HCT116 (cell line): ENCODE data around the gene GRIP2. TPM values are rescaled to one million over a fixed set of nuclear protein-coding genes. Genes with fewer than 3 reads are reported as not detected.

Experiments used
- ATAC-seq: fragments of 200-7000 bp; cut with Tn5 transposase; 2 replicates; pipeline ENCODE4 v1.9.1; 2020; ENCODE audit warnings: mild to moderate bottlenecking, moderate library complexity
- BruUV-seq: library from RNA; stranded (reverse); fragments of 400-500 nt; replicated peaks from 2 replicates; lab custom pipeline; 2021; lab: Mats Ljungman, UMichigan
- CTCF ChIA-PET: fragments of 300-600 bp; sonication (Branson Sonifier 250); formaldehyde crosslinking; loops from one replicate; lab custom pipeline; 2021; ENCODE audit warnings: antibody characterized with exemption; lab: Charles Lee
- POLR2A ChIA-PET: fragments of 300-600, 350-600 bp; sonication (Branson Sonifier 250); formaldehyde crosslinking; loops from one replicate; lab custom pipeline; 2021; ENCODE audit warnings: antibody characterized with exemption; lab: Charles Lee
- RAD21 ChIA-PET, 2 experiments: fragments of 300-600 bp; sonication (Branson Sonifier 250); formaldehyde crosslinking; loops; one replicate each; lab custom pipeline; 2023; ENCODE audit warnings: low total read pairs in 2 of 2; ENCODE audit not compliant: uncharacterized antibody in 2 of 2, unreplicated experiment in 2 of 2, low non-redundant PET in 1 of 2; lab: Charles Lee
- DNase-seq: peaks from one replicate; pipeline ENCODE4 v3.0.0-alpha.2; 2010; ENCODE audit warnings: low read depth, low spot score
- H2AFZ ChIP-seq: fragments of 200-600 bp; shearing (Covaris generic), sonication (generic); 2 replicates; pipeline ENCODE4 v1.6.1; 2017; ENCODE audit warnings: low read depth, mixed run types, mixed read lengths, antibody characterized with exemption, low read length; ENCODE audit not compliant: poor library complexity, severe bottlenecking
- H3K27ac ChIP-seq: 2 replicates; pipeline ENCODE4 v1.5.1; 2012; ENCODE audit warnings: low read depth, low read length
- H3K27me3 ChIP-seq: fragments of 200-600 bp; sonication (generic); 2 replicates; pipeline ENCODE4 v1.6.1; 2016; ENCODE audit warnings: mixed run types, low read length, mixed read lengths; ENCODE audit not compliant: insufficient read depth
- H3K36me3 ChIP-seq, 2 experiments: fragments of 200-500 bp in 1 of 2; fragments of 200-600 bp in 1 of 2; sonication (Bioruptor generic) in 1 of 2; sonication (generic) in 1 of 2; 2 replicates each; pipeline versions ENCODE4 v1.5.1 to v1.6.1; 2014 to 2016; ENCODE audit warnings: low read length in 2 of 2, inconsistent platforms in 1 of 2, mixed read lengths in 1 of 2, mixed run types in 1 of 2; ENCODE audit not compliant: insufficient read depth in 2 of 2, control insufficient read depth in 1 of 2
- H3K4me1 ChIP-seq, 2 experiments: fragments of 200-600 bp in 1 of 2; sonication (generic) in 1 of 2; 2 replicates each; pipeline versions ENCODE4 v1.5.1 to v1.6.1; 2012 to 2017; ENCODE audit warnings: low read length in 2 of 2, inconsistent platforms in 1 of 2, mild to moderate bottlenecking in 1 of 2, mixed read lengths in 1 of 2, mixed run types in 1 of 2, moderate library complexity in 1 of 2; ENCODE audit not compliant: insufficient read depth in 2 of 2, control insufficient read depth in 1 of 2
- H3K4me2 ChIP-seq: fragments of 200-600 bp; sonication (generic); 2 replicates; pipeline ENCODE4 v1.6.1; 2017; ENCODE audit warnings: mixed run types, low read length, mixed read lengths
- H3K4me3 ChIP-seq, 2 experiments: fragments of 200-600 bp in 1 of 2; sonication (generic) in 1 of 2; replicated peaks in 1 of 2; 2 replicates each; pipeline ENCODE4 v1.5.1; 2011 to 2016; ENCODE audit warnings: low read length in 2 of 2, control low read depth in 1 of 2, low read depth in 1 of 2, mild to moderate bottlenecking in 1 of 2, mixed read lengths in 1 of 2, mixed run types in 1 of 2
- H3K79me2 ChIP-seq: fragments of 200-600 bp; sonication (generic); 2 replicates; pipeline ENCODE4 v1.6.1; 2017; ENCODE audit warnings: mild to moderate bottlenecking, mixed run types, low read length, moderate library complexity, mixed read lengths; ENCODE audit not compliant: insufficient read depth
- H3K9ac ChIP-seq: fragments of 200-600 bp; sonication (generic); 2 replicates; pipeline ENCODE4 v1.6.1; 2016; ENCODE audit warnings: low read length, mixed read lengths
- H3K9me2 ChIP-seq: fragments of 200-600 bp; sonication (generic), shearing (Covaris generic); 2 replicates; pipeline ENCODE4 v1.6.1; 2017; ENCODE audit warnings: mixed run types, mild to moderate bottlenecking, moderate library complexity; ENCODE audit not compliant: insufficient read depth
- H3K9me3 ChIP-seq, 2 experiments: fragments of 200-500 bp in 1 of 2; fragments of 200-600 bp in 1 of 2; sonication (Bioruptor generic) in 1 of 2; sonication (generic) in 1 of 2; 2 replicates each; pipeline ENCODE4 v1.6.1; 2014 to 2017; ENCODE audit warnings: low read length in 2 of 2, mixed read lengths in 2 of 2, inconsistent platforms in 1 of 2, low read depth in 1 of 2, mild to moderate bottlenecking in 1 of 2, mixed run types in 1 of 2, moderate library complexity in 1 of 2; ENCODE audit not compliant: control insufficient read depth in 1 of 2, insufficient read depth in 1 of 2
- H4K20me1 ChIP-seq: fragments of 200-600 bp; sonication (generic), shearing (Covaris generic); 2 replicates; pipeline ENCODE4 v1.6.1; 2017; ENCODE audit warnings: mixed run types, mild to moderate bottlenecking, moderate library complexity; ENCODE audit not compliant: insufficient read depth
- CBX3 ChIP-seq: IDR thresholded peaks from 2 replicates; pipeline ENCODE4 v1.6.1; 2012; ENCODE audit warnings: low read depth
- CEBPB ChIP-seq: IDR thresholded peaks from 2 replicates; pipeline ENCODE4 v1.6.1; 2012; ENCODE audit warnings: low read depth
- EGR1 ChIP-seq: IDR thresholded peaks from 2 replicates; pipeline ENCODE4 v1.6.1; 2012; ENCODE audit warnings: low read depth
- ELF1 ChIP-seq: IDR thresholded peaks from 2 replicates; pipeline ENCODE4 v1.6.1; 2012; ENCODE audit warnings: low read depth, borderline replicate concordance
- EZH2 ChIP-seq: fragments of 200-600 bp; sonication (generic); IDR thresholded peaks from 2 replicates; pipeline ENCODE4 v1.6.1; 2017; ENCODE audit warnings: antibody characterized with exemption, mixed run types
- EZH2phosphoT487 ChIP-seq: fragments of 200-600 bp; IDR thresholded peaks from 2 replicates; pipeline ENCODE4 v1.6.1; 2018; ENCODE audit warnings: antibody characterized with exemption, borderline replicate concordance
- FOSL1 ChIP-seq: IDR thresholded peaks from 2 replicates; pipeline ENCODE4 v1.6.1; 2012; ENCODE audit warnings: low read depth
- POLR2A ChIP-seq: IDR thresholded peaks from 2 replicates; pipeline ENCODE4 v1.7.0; 2011; ENCODE audit warnings: borderline replicate concordance; ENCODE audit not compliant: insufficient read depth, insufficient read length; ENCODE audit errors: extremely low read depth
- POLR2AphosphoS5 ChIP-seq: IDR thresholded peaks from 2 replicates; pipeline ENCODE4 v1.6.1; 2011; ENCODE audit warnings: mild to moderate bottlenecking, low read depth, low read length, moderate library complexity
- RAD21 ChIP-seq: IDR thresholded peaks from 2 replicates; pipeline ENCODE4 v1.6.1; 2012; ENCODE audit warnings: low read depth, mild to moderate bottlenecking
- SP1 ChIP-seq: IDR thresholded peaks from 2 replicates; pipeline ENCODE4 v1.6.1; 2012; ENCODE audit warnings: low read depth
- SRF ChIP-seq: IDR thresholded peaks from 2 replicates; pipeline ENCODE4 v1.6.1; 2012; ENCODE audit warnings: low read depth
- TCF7L2 ChIP-seq: IDR thresholded peaks from 2 replicates; pipeline ENCODE4 v1.7.0; 2011; ENCODE audit warnings: borderline replicate concordance, inconsistent platforms; ENCODE audit not compliant: insufficient read depth, insufficient read length; ENCODE audit errors: extremely low read depth
- ZFX ChIP-seq: fragments of 450-650 bp; IDR thresholded peaks from 2 replicates; pipeline ENCODE4 v1.6.1; 2017
- ZNF274 ChIP-seq: fragments of 200-500 bp; sonication (Bioruptor generic); IDR thresholded peaks from 2 replicates; pipeline ENCODE4 v1.6.1; 2014; ENCODE audit warnings: mild to moderate bottlenecking, low read depth, low read length, inconsistent platforms
- intact Hi-C: fragments of 100-400 bp; cut with micrococcal nuclease; formaldehyde crosslinking; loops from 2 replicates; pipeline ENCODE4 v1.10.0; 2022
- total RNA-seq: library from RNA; stranded (reverse); gene quantifications from one replicate; pipeline ENCODE4 v1.2.1, GENCODE V29; 2021; ENCODE audit not compliant: unreplicated experiment
- TF ChIP-seq, protein P1 (sequence below): IDR thresholded peaks from 2 replicates; pipeline ENCODE4 v1.6.1; 2012; ENCODE audit warnings: low read depth
- TF ChIP-seq, protein P2 (sequence below): IDR thresholded peaks from 2 replicates; pipeline ENCODE4 v1.6.1; 2011; ENCODE audit warnings: mild to moderate bottlenecking, low read length, moderate library complexity; ENCODE audit not compliant: insufficient replicate concordance; ENCODE audit errors: extremely low read depth
- TF ChIP-seq, protein P3 (sequence below), 3 experiments: fragments of 200-600 bp in 1 of 3; sonication (generic) in 1 of 3; IDR thresholded peaks in 2 of 3; conservative IDR thresholded peaks in 1 of 3; 2 replicates each; pipeline ENCODE4 v1.5.1; 2012 to 2017; ENCODE audit warnings: low read depth in 2 of 3, low read length in 2 of 3, antibody characterized with exemption in 1 of 3, borderline replicate concordance in 1 of 3, control low read depth in 1 of 3, mild to moderate bottlenecking in 1 of 3, mixed read lengths in 1 of 3, mixed run types in 1 of 3, moderate library complexity in 1 of 3; ENCODE audit not compliant: insufficient read depth in 1 of 3
- TF ChIP-seq, protein P4 (sequence below): IDR thresholded peaks from 2 replicates; pipeline ENCODE4 v1.6.1; 2012

The GRIP2 gene
- total RNA-seq, 1 experiment from 2014 or later: 0.34 TPM

DNA sequence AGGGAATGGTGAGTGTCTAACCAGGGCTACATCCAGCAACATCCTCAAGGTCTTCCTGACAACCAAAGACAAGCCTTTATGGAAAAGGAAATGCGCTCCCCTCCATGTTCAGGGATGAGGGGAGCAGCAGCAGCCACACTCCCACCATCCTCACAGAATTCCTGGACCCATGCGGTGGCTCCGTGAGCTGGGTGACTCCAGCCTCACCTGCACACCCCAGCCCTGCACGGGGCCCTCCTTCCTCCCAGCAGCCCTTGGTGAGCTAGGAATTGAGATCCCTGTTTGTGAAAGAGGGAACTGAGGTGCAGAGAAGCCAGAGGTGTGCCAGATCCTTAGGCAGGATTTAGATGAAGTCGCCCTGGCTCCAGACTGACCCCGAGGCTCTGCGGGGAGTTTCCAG is 52.3 kb downstream of the GRIP2 start:
- no peak for DNase-seq
- H3K4me3 ChIP-seq: no peak overlapping the region
- CTCF ChIA-PET: no interaction called here
- H3K4me2 ChIP-seq: no peak overlapping the region
- H3K9me3 ChIP-seq: no peaks in the 10 kb centered on the region
- intact Hi-C loops: no loop called here
- H3K9ac ChIP-seq: no peak overlapping the region
- no peaks in the 10 kb centered on the region for H3K27me3 ChIP-seq
- RAD21 ChIA-PET: no interaction called here
- POLR2A ChIA-PET: no interaction called here
- no peak overlapping the region for H2AFZ ChIP-seq
- peaks cover 8 to 13% of the 10 kb centered on the region in 2 experiments; a peak in 3 of 4 replicates for H3K36me3 ChIP-seq
- no peak for ATAC-seq
- H3K27ac ChIP-seq: no peak overlapping the region
- BruUV-seq: no TSS peak
- H3K79me2 ChIP-seq: no peaks in the 10 kb centered on the region
- no peak for TF ChIP-seq POLR2A
- TF ChIP-seq SP1: no peak
- TF ChIP-seq POLR2AphosphoS5: no peak
- TF ChIP-seq, protein P1, sequence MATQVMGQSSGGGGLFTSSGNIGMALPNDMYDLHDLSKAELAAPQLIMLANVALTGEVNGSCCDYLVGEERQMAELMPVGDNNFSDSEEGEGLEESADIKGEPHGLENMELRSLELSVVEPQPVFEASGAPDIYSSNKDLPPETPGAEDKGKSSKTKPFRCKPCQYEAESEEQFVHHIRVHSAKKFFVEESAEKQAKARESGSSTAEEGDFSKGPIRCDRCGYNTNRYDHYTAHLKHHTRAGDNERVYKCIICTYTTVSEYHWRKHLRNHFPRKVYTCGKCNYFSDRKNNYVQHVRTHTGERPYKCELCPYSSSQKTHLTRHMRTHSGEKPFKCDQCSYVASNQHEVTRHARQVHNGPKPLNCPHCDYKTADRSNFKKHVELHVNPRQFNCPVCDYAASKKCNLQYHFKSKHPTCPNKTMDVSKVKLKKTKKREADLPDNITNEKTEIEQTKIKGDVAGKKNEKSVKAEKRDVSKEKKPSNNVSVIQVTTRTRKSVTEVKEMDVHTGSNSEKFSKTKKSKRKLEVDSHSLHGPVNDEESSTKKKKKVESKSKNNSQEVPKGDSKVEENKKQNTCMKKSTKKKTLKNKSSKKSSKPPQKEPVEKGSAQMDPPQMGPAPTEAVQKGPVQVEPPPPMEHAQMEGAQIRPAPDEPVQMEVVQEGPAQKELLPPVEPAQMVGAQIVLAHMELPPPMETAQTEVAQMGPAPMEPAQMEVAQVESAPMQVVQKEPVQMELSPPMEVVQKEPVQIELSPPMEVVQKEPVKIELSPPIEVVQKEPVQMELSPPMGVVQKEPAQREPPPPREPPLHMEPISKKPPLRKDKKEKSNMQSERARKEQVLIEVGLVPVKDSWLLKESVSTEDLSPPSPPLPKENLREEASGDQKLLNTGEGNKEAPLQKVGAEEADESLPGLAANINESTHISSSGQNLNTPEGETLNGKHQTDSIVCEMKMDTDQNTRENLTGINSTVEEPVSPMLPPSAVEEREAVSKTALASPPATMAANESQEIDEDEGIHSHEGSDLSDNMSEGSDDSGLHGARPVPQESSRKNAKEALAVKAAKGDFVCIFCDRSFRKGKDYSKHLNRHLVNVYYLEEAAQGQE: no peak
- TF ChIP-seq FOSL1: no peak
- no peak for TF ChIP-seq RAD21
- TF ChIP-seq ZFX: no peak
- no peak for TF ChIP-seq SRF
- no peak for TF ChIP-seq CEBPB
- TF ChIP-seq EGR1: no peak
- TF ChIP-seq TCF7L2: no peak
- TF ChIP-seq, protein P2, sequence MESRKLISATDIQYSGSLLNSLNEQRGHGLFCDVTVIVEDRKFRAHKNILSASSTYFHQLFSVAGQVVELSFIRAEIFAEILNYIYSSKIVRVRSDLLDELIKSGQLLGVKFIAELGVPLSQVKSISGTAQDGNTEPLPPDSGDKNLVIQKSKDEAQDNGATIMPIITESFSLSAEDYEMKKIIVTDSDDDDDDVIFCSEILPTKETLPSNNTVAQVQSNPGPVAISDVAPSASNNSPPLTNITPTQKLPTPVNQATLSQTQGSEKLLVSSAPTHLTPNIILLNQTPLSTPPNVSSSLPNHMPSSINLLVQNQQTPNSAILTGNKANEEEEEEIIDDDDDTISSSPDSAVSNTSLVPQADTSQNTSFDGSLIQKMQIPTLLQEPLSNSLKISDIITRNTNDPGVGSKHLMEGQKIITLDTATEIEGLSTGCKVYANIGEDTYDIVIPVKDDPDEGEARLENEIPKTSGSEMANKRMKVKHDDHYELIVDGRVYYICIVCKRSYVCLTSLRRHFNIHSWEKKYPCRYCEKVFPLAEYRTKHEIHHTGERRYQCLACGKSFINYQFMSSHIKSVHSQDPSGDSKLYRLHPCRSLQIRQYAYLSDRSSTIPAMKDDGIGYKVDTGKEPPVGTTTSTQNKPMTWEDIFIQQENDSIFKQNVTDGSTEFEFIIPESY: no peak
- TF ChIP-seq, protein P3, sequence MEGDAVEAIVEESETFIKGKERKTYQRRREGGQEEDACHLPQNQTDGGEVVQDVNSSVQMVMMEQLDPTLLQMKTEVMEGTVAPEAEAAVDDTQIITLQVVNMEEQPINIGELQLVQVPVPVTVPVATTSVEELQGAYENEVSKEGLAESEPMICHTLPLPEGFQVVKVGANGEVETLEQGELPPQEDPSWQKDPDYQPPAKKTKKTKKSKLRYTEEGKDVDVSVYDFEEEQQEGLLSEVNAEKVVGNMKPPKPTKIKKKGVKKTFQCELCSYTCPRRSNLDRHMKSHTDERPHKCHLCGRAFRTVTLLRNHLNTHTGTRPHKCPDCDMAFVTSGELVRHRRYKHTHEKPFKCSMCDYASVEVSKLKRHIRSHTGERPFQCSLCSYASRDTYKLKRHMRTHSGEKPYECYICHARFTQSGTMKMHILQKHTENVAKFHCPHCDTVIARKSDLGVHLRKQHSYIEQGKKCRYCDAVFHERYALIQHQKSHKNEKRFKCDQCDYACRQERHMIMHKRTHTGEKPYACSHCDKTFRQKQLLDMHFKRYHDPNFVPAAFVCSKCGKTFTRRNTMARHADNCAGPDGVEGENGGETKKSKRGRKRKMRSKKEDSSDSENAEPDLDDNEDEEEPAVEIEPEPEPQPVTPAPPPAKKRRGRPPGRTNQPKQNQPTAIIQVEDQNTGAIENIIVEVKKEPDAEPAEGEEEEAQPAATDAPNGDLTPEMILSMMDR (IDR thresholded peaks at IDR 0.05 in 2 of 3, conservative IDR thresholded peaks at IDR 0.05 in 1 of 3; ENCODE audit: borderline replicate concordance in 1 of 3, insufficient read depth in 1 of 3, low read depth in 2 of 3, low read length in 2 of 3): no peak
- TF ChIP-seq, protein P4, sequence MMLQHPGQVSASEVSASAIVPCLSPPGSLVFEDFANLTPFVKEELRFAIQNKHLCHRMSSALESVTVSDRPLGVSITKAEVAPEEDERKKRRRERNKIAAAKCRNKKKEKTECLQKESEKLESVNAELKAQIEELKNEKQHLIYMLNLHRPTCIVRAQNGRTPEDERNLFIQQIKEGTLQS: no peak
- TF ChIP-seq ELF1: no peak
- no peak for TF ChIP-seq CBX3
- no peak for TF ChIP-seq ZNF274
- TF ChIP-seq EZH2phosphoT487: no peak
- TF ChIP-seq EZH2: no peak
- H3K4me1 ChIP-seq: no peaks in the 10 kb centered on the region
- no peaks in the 10 kb centered on the region for H4K20me1 ChIP-seq
- H3K9me2 ChIP-seq: no peaks in the 10 kb centered on the region
